Anterior cingulate cortex (tissue), 58 donors: ENCODE measurements around the gene NUB1.

Experiments used
- DNase-seq, 58 donors: peaks; one replicate each; lab custom pipeline; 2025; lab: John Stamatoyannopoulos, UW

The NUB1 gene

DNA sequence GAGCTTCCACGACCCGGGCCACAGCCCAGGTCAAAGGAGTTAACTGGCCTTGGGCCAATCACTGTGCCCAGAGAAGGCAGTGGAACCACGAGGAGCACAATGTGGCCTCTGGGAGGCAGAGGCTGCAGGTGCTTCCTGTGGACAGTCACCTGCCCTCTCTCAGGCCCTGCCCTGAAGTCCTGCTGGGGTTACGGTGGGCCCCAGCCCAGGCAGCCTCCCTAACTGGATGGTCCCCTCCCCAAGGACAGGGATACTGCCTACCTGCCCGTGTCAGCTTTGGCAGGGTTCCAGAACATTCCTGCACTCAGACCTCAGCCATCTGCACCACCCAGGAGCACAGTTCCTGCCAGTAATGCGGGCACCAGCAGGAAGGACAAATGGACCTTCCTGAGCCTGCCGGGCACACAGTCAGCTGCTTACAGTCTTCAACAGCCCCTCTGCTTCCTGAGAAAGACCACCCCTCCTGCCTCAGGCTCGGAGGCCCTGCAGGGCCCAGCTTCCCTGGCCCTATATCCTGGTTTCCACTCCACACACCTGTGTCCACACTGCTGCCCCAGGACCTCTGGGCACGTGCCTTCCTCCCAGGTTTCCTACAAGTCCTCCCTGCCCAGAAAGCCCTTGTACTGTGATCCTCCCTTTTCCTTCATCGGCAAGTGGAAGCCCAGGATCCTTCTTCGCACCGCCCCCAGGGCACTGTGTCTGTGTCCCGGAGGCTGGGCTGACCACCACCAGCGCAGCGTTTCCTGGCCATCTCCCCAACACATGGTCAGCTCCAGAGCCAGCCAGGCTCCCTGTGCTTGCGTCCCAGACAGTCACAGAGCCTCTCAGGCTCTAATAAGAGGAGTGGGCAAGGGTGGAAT, 44.9 kb downstream of the NUB1 start:
- DNase-seq: no peak

- DNase-seq: no peak
These were observed 45.8 kb downstream of the NUB1 start for GRCh38 chr7:151387161-151388006.

DNA sequence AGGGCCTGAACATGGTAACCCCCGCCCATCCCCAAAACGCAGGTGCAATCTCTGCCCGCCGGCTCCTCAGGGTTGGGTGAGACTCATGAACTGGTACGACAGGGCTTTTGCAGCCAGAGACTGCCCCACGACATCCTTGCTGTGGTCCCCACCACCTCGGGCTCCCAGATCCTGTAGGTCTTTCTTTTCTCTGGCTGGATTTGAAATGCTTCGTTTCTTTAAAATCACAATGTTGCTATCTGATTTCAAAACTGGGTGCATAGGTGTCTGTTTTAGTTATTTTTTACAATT, 46.3 kb downstream of the NUB1 start:
- no peak for DNase-seq

DNA sequence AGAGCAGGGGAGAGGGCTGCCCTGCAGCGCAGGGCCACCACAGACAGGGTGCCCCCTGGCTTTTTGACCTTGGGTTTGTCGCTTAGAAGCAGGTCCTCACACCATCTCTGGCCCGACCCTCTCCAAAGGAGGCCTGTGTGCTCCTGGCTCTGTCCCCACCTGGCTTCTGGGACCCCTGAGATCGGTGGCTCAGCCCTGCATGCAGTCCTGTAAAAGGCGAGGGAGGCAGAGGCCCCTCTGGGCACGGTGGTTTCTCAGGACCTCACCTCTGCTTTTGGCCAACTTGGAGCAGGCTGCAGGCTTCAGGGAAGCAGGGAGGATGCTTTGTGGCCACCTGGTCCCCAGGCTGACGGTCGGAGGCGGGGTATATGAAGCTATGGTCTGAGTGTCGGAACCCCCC, 46.8 kb downstream of the NUB1 start:
- no peak for DNase-seq

DNA sequence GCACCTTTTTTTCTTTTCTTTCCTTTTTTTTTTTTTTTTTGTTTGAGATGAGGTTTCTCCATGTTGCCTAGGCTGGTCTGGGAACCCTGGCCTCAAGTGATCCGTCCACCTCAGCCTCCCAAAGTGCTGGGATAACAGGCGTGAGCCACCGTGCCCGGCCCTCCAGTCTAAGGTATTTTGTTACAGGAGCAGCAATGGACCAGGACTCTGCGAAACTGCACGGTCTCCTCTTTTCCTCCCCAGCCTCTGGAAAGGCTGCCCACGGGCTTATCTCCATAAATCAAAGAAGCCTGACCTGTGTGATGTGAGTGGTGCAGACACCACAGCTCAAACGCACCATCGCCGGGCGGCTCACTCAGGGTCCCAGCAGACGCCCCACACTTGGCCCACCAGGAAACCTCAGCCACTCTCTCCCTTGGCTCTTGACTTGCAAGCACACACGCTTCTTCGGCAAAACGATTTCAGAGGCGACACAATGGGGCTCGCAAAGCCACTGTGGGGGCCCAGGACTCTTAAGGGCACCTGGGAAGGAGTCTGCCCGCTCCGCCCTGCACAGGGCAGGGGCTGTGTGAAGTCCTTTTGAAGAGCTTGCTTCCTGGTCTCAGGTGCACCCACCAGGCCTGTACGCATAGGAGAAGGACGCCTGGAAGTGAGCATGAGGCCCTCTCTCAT, 47.6 kb downstream of the NUB1 start:
- no peak for DNase-seq

DNA sequence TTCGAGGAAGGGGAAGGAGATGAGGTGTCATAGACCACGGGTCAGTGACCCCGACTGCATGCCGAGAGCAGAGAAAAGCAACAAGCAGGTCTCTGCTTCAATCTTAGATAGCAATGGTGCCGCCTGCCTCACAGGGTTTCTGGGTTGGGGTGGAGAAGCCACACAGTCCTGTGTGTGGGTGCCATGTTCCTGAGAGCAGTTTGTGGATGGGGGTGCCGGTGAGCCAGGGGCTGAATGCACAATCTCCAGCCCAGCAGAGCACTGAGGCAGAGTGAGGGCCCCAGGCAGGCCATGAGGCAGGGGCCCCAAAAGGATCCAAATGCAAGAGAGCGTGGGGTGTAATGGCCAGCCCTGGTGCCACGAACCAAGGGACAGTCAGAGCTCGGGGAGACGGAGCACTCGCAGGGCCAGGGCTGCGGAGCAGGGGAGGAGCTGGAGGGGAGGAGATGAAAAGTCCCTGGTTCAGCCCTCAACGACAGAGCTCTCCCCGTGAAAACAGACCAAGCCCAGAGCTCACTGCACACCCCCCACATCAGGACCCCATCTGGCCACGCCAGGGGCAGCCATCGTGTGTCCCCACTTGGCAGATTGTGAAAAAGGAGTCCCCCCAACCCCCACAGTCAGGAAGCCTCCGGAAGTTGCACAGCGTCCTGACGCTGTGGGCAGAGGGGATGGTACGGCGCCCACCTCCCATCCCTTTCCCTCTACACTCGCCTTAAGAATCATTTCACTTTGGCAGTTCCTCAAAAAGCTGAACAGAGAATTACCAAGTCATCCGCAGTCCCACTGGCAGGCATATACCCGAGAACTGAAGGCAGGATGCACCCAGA, 48.4 kb downstream of the NUB1 start:
- no peak for DNase-seq

DNA sequence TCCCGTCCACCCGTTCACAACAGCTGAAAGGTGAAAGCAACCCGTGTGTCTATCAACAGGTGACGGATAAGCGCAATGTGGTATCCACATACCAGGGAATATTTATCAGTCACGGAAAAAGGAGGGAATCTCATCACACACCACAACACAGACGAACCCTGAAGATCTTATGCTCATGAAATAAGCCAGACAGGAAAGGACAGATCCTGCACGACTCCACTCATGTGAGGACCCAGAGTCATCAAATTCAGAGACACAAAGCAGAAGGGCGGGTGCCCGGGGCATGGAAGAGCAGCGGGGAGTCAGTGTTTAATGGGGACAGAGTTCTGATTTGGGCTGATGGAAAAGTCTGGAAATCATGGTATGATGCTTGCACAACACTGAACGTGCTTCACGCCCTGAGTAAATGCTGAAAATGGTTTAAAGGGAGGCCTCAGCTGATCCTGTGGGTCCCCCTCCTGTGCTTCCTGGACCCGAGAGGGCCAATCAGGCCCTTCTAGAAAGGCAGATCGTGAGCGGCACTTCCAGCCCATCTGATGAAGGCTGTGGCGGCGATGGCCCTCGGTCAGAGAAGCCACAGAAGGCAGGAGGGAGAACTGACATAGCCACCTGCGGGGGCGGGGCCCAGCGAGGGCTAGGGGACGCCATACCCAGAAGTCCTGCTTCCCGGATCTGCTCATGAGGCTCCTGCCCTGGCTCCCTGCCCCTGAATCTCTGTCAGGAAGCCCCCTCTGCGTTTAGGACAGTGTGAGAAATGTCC, 49.2 kb downstream of the NUB1 start:
- no peak for DNase-seq

DNA sequence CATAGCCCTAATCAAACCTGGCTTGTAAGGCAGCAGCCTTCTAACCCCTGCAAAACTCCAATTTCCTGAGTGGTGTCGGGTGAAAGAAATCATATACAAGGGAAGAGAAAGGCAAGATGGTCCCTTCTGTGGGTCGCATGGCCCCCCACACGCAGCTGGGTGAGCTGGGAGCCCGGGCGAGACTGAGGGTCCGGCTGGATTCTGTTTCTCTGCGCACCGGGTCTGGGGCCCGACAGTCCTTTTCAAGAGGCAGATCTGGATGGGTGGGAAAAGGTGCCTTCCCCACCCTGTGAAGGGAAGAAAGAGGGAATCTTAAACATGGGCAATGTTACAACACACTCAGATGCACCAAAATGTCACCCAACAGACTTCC, 49.7 kb downstream of the NUB1 start:
- DNase-seq: no peak

DNA sequence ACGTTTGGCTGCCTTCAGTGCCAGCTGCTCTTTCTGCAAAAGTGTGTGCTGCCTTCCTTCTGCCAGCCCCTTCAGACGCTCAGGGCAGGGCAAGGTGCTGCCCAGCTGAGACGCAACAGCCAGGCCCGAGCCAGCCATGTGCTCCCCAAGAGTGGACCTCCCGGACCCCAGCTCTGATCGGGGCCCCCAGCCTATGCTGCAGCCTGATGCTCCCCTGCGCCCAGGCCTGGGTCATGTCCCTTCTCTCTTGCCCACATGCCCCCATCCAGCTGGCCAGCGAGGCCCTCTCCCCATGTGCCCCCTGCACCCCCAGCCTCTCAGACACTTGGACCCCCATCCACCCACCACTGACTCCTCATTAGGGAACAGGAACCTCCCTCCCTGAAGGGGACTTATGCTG, 50.4 kb downstream of the NUB1 start:
- DNase-seq: no peak

- no peak for DNase-seq
These were observed 50.8 kb downstream of the NUB1 start for GRCh38 chr7:151392426-151392825.

- no peak for DNase-seq
These were observed 51.7 kb downstream of the NUB1 start for GRCh38 chr7:151393031-151393977.

DNA sequence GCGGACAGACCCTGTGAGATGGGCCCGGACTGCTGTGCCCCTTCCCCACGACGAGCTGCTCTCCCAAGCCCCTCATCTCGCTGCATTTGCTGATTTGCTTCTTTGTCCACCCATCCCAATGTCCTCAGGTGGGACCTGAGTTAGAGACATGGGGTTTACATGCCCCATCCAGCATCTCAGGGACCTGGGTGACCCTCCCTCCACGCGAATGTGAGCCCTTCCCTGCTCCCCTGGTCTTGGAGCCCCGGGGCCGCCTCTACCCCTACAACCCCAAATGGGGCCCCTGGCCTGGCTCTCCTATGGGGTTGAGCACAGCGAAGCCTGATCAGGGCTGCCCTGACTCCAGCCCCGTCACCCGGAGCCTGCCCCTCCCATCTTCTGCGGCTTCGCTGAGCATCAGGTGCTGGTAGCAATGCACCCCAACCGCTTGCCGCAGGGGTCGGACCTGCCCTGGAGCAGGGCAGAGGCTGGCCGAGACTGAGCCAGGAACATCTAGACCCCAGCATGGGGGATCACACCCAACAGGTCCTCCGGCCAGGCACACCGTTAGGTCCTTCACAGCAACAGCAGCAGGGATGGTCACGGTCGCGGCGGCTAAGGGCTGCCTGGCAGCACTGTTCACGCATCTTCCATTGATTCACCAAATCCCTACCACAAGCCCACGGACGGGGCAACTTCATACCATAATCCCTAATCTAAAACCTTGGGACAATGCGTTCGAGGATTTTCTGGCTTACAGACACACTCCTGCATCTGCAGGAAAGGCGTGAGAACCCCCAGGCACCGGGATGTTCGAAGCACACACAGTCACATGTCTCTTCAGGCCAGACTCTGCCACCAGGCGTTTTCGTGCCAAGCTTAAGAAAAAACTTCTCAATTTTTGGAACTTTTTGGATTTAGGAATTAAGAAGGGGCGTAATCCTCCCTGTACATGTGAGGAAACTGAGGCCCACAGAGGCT, 52.7 kb downstream of the NUB1 start:
- DNase-seq: no peak

DNA sequence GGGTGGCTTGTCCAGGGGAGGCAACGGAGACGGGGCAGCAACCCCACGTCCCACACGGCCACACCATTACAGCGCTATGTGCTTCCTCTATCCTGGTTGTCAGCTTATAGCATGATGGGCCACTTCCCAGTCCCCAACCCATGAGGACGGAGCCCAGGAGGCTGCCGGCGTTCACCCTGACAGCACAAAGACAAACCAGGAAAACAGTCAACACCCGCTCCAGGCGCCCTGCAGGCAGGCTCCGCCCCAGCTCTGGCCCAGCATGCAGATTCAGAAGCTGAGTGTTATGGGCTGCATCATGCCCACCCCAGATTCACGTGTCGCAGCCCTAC, 53.4 kb downstream of the NUB1 start:
- no peak for DNase-seq

DNA sequence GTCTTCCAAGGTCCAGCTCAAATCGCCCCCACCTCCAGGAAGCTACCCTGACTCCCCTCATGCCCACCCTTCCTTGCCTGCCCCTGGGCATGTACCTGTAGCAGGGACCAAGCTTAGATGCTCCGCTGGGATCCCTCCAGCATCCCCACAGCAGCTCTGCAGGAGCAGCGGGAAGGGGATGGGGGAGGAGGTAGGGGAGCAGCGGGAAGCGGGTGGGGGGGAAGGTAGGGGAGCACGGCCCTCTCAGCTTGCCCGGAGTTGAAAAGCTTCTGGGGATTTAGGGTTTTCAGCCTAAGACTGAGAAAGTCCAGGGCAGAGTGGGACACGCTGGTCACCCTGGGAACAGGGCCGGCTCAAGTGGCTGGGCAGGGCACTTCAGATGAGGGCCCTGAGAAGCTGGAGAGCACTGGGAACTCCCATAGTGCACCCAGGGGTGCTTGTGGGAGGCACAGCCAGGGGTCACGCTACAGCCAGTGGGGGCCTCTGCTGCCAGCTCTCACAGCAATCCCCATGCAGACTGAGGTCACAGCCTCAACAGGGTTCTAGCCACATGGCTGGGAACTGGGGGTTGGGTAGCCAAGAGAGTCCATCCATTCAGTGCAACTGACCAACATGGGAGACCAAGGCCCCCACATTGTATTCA, 54.8 kb downstream of the NUB1 start:
- no peak for DNase-seq

DNA sequence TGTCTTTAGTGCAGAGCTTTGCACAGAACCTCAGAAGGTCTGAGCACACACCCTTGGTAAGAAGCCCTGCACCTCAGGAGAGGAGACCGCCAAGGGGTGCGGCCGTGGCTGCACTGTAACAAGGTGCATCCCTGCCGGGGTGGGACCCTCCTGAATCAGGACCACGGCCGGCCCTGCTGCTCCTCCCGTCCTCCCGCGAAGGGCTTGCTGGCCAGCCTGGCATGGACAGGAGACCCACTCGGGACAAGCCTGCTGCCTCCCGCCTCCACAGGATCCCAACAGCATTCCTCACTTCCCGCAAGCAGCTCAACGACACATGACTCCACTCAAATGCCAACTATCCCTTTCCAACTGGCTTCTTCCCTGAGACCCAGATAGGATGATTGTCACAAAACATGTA, 55.4 kb downstream of the NUB1 start:
- DNase-seq: no peak

- no peak for DNase-seq
These were observed 57.1 kb downstream of the NUB1 start for GRCh38 chr7:151398446-151399304.
